ENCODE results near the gene FHAD1. TPM values are rescaled to one million over a fixed set of nuclear protein-coding genes. Genes with fewer than 3 reads are reported as not detected.

Gene FHAD1
- polyA plus RNA-seq, 3 donors, result 0.67 to 0.69 TPM; not detected in 1

GRCh38 chr1:15430787-15431570 is 184.0 kb downstream of the FHAD1 start:
- no peak overlapping the region for H3K4me3 Mint-ChIP-seq
- WGBS (ENCODE audit: insufficient coverage), result 26% methylated on average over 6 of the region's 19 CpGs
- no peaks in the 10 kb centered on the region for H3K27me3 ChIP-seq (ENCODE audit: control insufficient read depth in 2 of 2, insufficient read depth in 2 of 2, low read length in 2 of 2)
- H3K4me2 ChIP-seq (replicated peaks; ENCODE audit: extremely low read depth, low read length, poor library complexity, severe bottlenecking), result no peak overlapping the region
- H4K20me1 ChIP-seq (ENCODE audit: insufficient read depth, low read length), result peaks cover 77% of the 10 kb centered on the region
- no peak overlapping the region for H2AFZ ChIP-seq (ENCODE audit: insufficient read depth, low read depth, low read length, poor library complexity, severe bottlenecking)
- H3K27ac Mint-ChIP-seq, result peak overlapping the region; percentile 91 to 97 (median 96)
- DNase-seq, result peak; percentile 69 to 77 (median 70)
- peaks cover 44 to 62% of the 10 kb centered on the region in 2 donors for H3K36me3 Mint-ChIP-seq
- H3K9me3 Mint-ChIP-seq, result peaks cover 0 to 2% (median 0%) of the 10 kb centered on the region in 7 donors
- peaks cover 26% of the 10 kb centered on the region for H3K79me2 ChIP-seq (ENCODE audit: insufficient read depth, low read length)
- no peak overlapping the region for H3K4me3 ChIP-seq (replicated peaks in 1 of 3; ENCODE audit: low read depth in 2 of 3, low read length in 3 of 3)
- no peak overlapping the region for H3K9ac ChIP-seq (ENCODE audit: insufficient read depth, low read length, poor library complexity, severe bottlenecking)
- H3K4me1 ChIP-seq (ENCODE audit: control insufficient read depth in 1 of 2, insufficient read depth in 2 of 2, low read length in 2 of 2), result peaks cover 33 to 81% of the 10 kb centered on the region in 2 donors
- no peaks in the 10 kb centered on the region for H3K9me3 ChIP-seq (replicated peaks in 1 of 2; ENCODE audit: control insufficient read depth in 1 of 2, insufficient read depth in 1 of 2, low read length in 2 of 2)
- peaks cover 66% of the 10 kb centered on the region for H3K4me1 Mint-ChIP-seq
- TF ChIP-seq CTCF (IDR thresholded peaks at IDR 0.05), result peak; percentile 99
- peaks cover 48 to 56% of the 10 kb centered on the region in 2 donors for H3K36me3 ChIP-seq (replicated peaks in 1 of 2; ENCODE audit: control insufficient read depth in 1 of 2, insufficient read depth in 2 of 2, low read length in 2 of 2)
- intact Hi-C loops (cut with micrococcal nuclease), result loop anchor here (2.0 to 5.0 kb wide), 4 partner anchors 14 to 108 kb away; no protein-coding TSS in a partner anchor
- H3K27me3 Mint-ChIP-seq (ENCODE audit: low read depth in 3 of 3), result peaks cover 0 to 1% (median 0%) of the 10 kb centered on the region in 3 donors
- peak overlapping the region; percentile 76 to 84 for H3K27ac ChIP-seq (ENCODE audit: low read depth in 1 of 2, low read length in 2 of 2)

- no peak for DNase-seq
- Histone ChIP-seq H3K27me3 (ENCODE audit: control insufficient read depth in 2 of 2, insufficient read depth in 2 of 2, low read length in 2 of 2) (no peaks in the 10 kb centered on the region), H3K36me3 (replicated peaks in 1 of 2; ENCODE audit: control insufficient read depth in 1 of 2, insufficient read depth in 2 of 2, low read length in 2 of 2) (peaks cover 43 to 50% of the 10 kb centered on the region in 2 donors), H3K27ac (ENCODE audit: low read depth in 1 of 2, low read length in 2 of 2) (peak overlapping the region; percentile 15 to 84), H3K79me2 (ENCODE audit: insufficient read depth, low read length) (peaks cover 20% of the 10 kb centered on the region), H3K4me1 (ENCODE audit: control insufficient read depth in 1 of 2, insufficient read depth in 2 of 2, low read length in 2 of 2) (peaks cover 32 to 75% of the 10 kb centered on the region in 2 donors), H3K9me3 (replicated peaks in 1 of 2; ENCODE audit: control insufficient read depth in 1 of 2, insufficient read depth in 1 of 2, low read length in 2 of 2) (no peaks in the 10 kb centered on the region), H3K4me2 (replicated peaks; ENCODE audit: extremely low read depth, low read length, poor library complexity, severe bottlenecking) (no peak overlapping the region), H4K20me1 (ENCODE audit: insufficient read depth, low read length) (peaks cover 71% of the 10 kb centered on the region), H3K9ac (ENCODE audit: insufficient read depth, low read length, poor library complexity, severe bottlenecking) (no peak overlapping the region), H2AFZ (ENCODE audit: insufficient read depth, low read depth, low read length, poor library complexity, severe bottlenecking) (no peak overlapping the region), H3K4me3 (replicated peaks in 1 of 3; ENCODE audit: low read depth in 2 of 3, low read length in 3 of 3) (no peak overlapping the region)
- no CpG with 5 or more reads among the region's 4 CpGs for WGBS (ENCODE audit: insufficient coverage)
- Mint-ChIP-seq H3K36me3 (peaks cover 38 to 57% of the 10 kb centered on the region in 2 donors), H3K27ac (peak overlapping the region; percentile 91 to 97 (median 96)), H3K27me3 (ENCODE audit: low read depth in 3 of 3) (peaks cover 0 to 1% (median 0%) of the 10 kb centered on the region in 3 donors), H3K9me3 (peaks cover 0 to 2% (median 0%) of the 10 kb centered on the region in 7 donors), H3K4me3 (no peak overlapping the region), H3K4me1 (peaks cover 60% of the 10 kb centered on the region)
- TF ChIP-seq CTCF (IDR thresholded peaks at IDR 0.05), result no peak
- intact Hi-C loops (cut with micrococcal nuclease), result loop anchor here (2.0 to 5.0 kb wide), 4 partner anchors 15 to 109 kb away; no protein-coding TSS in a partner anchor
Observed at GRCh38 chr1:15431571-15431948, 184.5 kb downstream of the FHAD1 start.
